ENCODE results near the gene MORF4L1.
"Not testable (repeated sequence)": the region's sequence is repeated elsewhere in the genome, so short reads cannot be mapped to it uniquely, and the experiment has no call there.

MORF4L1 gene

GRCh38 chr15:78927077-78927790 is 54.5 kb downstream of the MORF4L1 start:
- FAIRE-seq = no peak

DNA sequence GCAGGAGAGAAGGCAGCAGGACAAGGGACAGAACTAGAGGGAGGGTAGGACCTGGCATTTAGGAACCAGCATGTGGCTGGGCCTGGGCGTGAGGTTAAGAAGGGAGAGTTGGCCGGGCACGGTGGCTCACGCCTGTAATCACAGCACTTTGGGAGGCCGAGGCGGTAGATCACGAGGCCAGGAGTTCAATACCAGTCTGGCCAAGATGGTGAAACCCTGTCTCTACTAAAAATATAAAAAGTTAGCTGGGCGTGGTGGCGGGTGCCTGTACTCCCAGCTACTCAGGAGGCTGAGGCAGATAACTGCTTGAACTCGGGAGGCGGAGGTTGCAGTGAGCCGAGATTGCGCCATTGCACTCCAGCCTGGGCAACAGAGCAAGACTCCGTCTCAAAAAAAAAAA is 55.5 kb downstream of the MORF4L1 start:
- not testable (repeated sequence) for FAIRE-seq

DNA sequence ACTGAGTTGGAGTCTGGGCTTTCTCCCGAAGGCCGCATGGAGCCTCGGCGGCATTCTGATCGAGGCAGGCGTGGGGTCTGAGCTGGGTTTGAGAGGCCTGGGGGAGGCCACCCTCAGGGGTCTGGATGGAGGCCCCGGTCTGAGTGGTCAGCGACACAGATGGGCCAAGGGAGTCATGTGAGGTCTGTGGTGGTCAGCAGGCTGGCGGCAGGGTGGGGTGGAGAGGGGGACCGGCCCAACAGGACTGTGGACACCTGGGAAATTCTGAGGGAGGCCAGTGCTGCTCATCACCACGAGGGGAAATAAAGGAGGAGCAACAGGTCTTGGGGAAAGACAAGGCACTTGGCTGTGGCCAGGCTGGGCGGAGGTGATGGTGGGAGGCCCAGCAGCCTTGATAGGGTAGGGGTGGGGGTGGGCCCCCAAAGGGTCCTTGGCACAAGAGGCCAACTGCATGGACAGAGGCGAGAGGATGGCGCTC is 56.0 kb downstream of the MORF4L1 start:
- FAIRE-seq = no peak

- no peak for FAIRE-seq
Observed at GRCh38 chr15:78929536-78930264, 57.0 kb downstream of the MORF4L1 start.

GRCh38 chr15:78930577-78931388 is 58.1 kb downstream of the MORF4L1 start:
- FAIRE-seq = no peak

- FAIRE-seq = no peak
Observed at GRCh38 chr15:78931439-78932257, 59.0 kb downstream of the MORF4L1 start.

DNA sequence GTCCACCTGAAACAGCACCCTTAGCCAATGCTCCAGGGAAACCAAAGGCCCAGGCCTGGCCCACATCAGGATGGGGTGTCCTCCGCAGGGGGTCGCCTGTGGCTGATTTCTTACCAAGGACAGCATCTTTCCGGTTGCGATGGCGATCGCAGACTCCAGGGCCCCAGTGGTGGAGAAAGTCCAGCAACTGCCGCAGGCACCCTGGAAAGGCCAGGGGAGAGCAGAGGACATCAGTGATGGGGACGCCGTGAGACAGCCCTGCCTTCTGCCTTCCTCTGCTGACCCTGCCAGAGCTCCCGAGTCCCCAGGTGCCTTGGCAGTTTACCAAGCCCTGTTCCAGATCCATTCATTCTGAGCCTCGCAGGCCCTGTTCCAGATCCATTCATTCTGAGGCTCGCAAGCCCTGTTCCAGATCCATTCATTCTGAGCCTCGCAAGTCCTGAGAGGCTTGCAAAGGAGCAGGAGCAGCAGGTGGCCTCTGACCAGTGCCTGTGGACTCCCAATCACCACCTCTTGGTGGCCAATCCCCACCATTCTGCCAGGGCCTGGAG is 59.6 kb downstream of the MORF4L1 start:
- no peak for FAIRE-seq

DNA sequence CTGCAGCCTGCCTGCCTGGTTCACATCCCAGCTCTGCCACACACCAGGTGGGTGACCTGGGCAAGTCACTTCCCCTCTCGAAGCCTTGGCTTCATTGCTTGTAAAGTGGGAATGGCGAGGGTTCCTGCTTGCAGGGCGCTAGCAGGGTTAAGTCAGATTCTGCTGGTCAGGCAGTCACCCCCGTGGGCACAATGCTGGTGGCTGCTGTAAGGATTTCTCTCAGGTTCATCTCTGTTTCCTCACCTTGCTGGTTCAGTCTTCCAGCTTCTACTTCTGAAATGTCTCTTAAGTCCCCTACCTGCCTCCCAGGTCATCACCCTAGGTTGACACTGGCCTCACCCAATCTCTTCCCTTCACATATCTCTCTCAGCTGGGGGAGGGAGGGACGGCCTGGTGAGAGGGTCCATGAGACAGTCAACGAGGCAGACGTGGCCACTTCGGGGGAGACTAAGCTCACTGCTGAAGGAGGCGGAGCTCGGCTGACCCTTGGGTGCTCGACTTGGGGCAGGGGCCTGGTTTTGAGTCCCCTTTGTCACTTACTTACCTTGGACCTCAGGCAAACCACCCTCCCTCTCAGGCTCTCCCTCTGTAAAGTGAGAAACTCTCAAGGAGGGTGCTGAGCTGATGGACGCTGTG is 60.6 kb downstream of the MORF4L1 start:
- FAIRE-seq = no peak

DNA sequence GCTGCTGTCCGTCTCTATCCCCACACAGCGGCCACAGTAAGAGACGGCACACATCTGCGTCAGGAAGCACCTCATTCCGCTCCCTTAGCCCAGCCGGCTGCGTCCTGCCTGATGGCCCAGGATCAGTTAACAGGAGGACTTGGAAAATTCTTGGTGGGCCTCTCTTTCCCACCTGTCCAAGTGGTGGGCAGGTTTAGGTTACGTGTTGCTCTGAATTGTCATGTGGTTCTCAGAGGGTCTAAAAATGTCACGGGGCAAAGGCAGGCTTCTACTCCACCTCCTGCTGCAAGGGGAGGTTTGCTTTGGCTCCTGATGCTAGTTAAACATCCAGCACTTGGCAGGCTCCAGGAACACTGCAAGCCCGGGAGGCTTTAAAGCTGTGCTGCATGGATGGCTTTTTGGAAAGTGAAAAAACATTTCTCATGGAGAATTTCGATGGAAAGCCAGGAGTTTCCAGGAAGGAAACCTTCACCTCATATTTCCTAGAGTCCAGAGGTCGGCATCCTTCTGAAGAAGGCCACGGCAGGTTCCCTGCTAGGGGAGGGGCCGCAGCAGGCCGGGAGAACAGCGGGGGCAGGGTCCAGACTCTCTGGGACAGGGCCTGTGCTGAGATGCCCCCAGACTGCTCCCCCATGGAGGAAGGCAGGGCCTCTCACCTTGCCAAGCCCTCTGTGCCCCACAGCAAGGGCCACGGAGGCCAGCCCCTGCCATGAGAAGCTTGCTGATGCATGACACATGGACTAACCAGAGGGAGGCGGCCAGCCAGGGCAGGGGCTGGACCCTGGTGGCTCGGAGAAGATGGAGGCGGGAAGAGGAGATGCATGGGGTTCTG is 61.3 kb downstream of the MORF4L1 start:
- FAIRE-seq = no peak

GRCh38 chr15:78934655-78935023 is 61.9 kb downstream of the MORF4L1 start:
- no peak for FAIRE-seq

DNA sequence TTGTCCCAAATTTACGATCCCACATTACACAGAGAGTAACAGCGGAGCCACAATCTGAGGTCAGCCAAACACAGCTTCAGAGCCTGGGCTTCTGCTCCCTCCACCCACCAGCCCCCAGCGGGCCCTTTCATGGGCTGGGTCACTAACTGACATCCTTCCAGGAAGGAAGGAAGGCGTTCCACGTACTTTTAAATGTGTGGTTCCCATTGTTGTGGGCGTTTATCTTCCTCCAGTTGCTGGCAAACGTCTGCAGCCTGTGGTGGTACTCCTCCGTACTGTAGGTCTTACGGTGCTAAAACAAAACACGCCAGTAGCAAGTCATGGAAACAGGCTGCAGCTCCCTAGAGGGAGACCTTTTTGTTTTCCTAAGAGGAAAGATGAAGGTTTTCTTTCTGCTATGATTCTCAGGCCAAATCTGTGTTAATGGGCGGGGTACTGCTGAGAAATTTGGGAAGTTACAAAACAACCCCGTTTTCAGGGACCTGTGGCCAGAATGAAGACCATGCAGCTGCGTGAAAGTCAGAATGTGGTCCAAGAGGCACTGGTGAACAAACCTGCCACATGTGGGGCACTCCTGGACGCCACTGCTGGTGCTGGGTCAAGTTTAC is 64.5 kb downstream of the MORF4L1 start:
- no peak for FAIRE-seq

DNA sequence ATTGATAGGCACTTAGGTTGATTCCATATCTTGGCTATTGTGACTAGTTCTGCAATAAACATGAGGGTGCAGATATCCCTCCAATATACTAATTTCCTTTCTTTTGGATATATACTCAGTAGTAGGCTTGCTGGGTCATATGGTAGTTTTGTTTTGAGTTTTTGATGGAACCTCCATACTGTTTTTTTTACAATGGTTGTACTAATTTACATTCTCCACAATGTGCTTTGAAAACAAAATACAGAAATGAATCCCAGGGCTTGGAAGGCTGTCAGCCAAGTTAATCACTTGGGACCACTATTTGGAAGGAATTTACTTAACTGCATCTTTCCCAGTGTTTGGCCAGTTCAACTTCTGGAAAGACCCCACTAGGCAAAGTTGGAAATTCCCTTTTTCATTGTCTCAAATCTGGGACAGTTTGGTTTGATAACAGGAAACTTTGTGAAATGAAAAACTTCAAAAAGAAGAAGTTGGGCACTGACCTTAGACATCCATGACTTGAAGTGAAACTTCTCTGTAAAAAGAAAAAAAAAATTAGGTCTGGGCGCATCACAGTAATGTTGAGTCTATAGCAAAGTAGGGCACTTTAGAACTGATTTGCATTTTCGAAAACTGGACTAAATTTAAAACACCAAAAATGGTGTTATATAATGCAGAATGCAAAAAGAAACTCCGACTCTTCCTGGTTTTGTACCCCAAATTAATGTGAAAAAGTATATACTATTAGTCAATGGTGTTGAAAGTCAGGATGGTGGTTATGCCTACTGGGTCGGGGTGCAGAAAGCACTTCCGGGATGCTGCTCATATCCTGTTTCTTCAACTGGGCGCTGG is 66.2 kb downstream of the MORF4L1 start:
- FAIRE-seq = no peak

DNA sequence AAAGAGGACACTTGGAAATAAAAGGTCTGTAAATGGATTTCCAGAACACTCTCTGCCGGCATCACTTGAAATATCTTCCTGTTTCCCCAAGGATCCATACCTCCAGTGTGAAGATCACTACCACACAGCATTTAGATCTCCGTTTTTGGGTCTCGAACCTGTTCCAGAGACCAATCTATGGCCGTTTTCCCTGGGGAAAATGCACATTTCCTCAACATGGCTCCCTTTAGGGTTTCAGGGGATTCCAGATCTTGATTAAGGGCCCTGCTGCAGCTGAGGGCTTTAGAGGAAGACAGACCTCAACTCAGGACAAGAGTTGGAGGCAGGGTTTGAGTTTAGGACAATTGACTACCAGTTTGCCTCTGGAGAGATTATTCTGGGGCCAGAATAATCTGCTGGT is 70.1 kb downstream of the MORF4L1 start:
- no peak for FAIRE-seq

GRCh38 chr15:78943692-78944091 is 71.0 kb downstream of the MORF4L1 start:
- FAIRE-seq = no peak

DNA sequence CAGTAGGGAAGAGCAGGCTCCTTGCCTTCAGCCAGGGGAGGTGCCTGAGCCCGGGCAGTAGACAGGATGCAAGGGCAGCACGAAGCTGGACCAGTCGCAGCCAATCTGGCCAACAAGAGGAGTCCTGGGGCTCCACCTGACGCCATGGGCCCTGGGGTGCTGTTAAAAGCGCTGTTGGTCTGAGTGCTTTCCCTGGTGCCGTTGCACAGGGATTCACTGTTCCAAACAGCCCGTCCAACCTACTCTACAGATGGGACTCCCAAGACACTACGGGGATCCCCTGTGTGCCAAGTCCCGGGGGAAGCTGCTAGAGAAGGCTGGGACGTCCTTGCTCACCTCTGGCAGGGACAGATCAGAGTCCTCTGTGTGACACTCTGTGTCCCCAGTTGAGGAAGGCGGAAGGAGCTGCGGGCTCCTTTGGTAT is 71.5 kb downstream of the MORF4L1 start:
- FAIRE-seq = no peak

- no peak for FAIRE-seq
Observed at GRCh38 chr15:78944669-78945407, 72.1 kb downstream of the MORF4L1 start, which contains the start of gene CTSH. CTSH (minus strand) TSS chr15:78945046; CDS start chr15:78944981, 65 bp downstream.

DNA sequence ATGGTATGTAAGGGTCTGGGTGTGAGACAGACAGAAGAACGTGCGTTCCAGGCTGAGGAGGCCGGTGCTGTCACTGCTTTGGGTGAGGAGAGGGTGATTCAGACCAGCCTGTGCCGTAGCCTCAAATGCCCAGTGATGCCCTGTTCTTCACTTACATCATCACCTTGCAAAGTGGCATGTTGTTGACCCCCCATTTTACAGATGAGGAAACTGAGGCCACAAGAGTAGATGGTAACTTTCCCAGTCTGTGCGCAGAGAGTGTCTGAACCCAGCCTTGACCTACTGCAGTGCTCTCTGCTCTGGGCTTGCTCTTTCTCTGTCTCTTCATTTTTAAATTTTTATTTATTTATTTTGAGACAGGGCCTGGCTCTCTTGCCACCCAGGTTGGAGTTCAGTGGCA is 73.8 kb downstream of the MORF4L1 start:
- FAIRE-seq = no peak

DNA sequence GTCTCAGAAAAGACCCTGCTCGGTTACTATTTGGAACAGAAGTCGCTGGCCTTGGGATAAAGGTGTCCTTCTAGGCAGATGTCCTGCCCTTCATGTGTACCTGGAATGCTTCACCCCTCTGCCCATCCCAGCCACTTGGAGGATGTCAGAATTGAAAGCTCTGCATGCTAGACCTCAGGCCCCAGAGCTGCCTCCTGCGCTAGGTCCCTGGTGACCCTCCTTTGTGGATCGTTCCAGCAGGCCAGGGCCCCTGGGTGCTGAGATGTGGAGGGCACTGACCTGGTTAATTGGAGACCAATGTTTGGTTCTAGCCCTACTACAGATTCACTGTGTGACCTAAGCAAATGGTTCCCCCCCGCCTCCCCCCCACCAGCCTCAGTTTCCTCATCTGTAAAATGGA is 74.8 kb downstream of the MORF4L1 start:
- no peak for FAIRE-seq
